ENCODE data around the gene ANKK1.
A peak's percentile ranks its signal among the peaks of the same experiment; 100 is the strongest.

Gene ANKK1

GRCh38 chr11:113382121-113382520, 5.5 kb upstream of the ANKK1 start:
- no peak for DNase-seq (ENCODE audit: insufficient read length)
- TF ChIP-seq POLR2AphosphoS5 (IDR thresholded peaks at IDR 0.05; ENCODE audit: low read depth, low read length) (no peak), POLR2A (IDR thresholded peaks at IDR 0.05; ENCODE audit: low read depth, low read length) (no peak), TAF1 (IDR thresholded peaks at IDR 0.05; ENCODE audit: borderline replicate concordance, low read depth, low read length) (no peak)
- FAIRE-seq, result no peak

GRCh38 chr11:113384551-113384950, 3.0 kb upstream of the ANKK1 start:
- no peak for DNase-seq (ENCODE audit: insufficient read length)
- FAIRE-seq, result no peak
- TF ChIP-seq TAF1 (IDR thresholded peaks at IDR 0.05; ENCODE audit: borderline replicate concordance, low read depth, low read length) (no peak), POLR2AphosphoS5 (IDR thresholded peaks at IDR 0.05; ENCODE audit: low read depth, low read length) (no peak), POLR2A (IDR thresholded peaks at IDR 0.05; ENCODE audit: low read depth, low read length) (no peak)

DNA sequence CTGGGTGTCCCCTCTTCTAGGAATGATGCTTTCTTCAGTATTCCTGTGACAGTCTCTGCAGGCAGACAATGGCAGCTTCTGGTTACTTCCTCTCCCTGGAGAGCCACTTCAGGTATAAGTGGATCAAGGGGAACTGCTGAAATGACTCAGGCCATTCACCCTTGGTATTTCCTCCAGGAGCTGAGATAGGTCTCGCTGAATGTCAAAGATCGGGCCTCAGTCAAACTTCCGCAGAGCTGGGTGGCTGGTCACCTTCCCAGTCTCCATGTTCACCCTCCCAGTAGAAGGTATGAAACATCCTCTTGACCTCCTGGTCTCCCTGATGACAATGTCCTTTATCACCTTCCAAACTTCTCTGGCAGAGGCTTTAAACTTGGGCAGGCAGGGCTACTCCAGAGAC, 1.8 kb upstream of the ANKK1 start:
- DNase-seq (ENCODE audit: insufficient read length) (no peak), FAIRE-seq (no peak)
- no peak for TF ChIP-seq TAF1 (IDR thresholded peaks at IDR 0.05; ENCODE audit: borderline replicate concordance, low read depth, low read length)
- TF ChIP-seq POLR2AphosphoS5 (IDR thresholded peaks at IDR 0.05; ENCODE audit: low read depth, low read length), result no peak
- TF ChIP-seq POLR2A (IDR thresholded peaks at IDR 0.05; ENCODE audit: low read depth, low read length), result no peak

- no peak for FAIRE-seq
- TF ChIP-seq POLR2AphosphoS5 (IDR thresholded peaks at IDR 0.05; ENCODE audit: low read depth, low read length) (no peak), POLR2A (IDR thresholded peaks at IDR 0.05; ENCODE audit: low read depth, low read length) (no peak), TAF1 (IDR thresholded peaks at IDR 0.05; ENCODE audit: borderline replicate concordance, low read depth, low read length) (no peak)
Measured at GRCh38 chr11:113386866-113387265, 713 bp upstream of the ANKK1 start.

GRCh38 chr11:113389272-113389671, 1.7 kb downstream of the ANKK1 start:
- TF ChIP-seq POLR2A (IDR thresholded peaks at IDR 0.05; ENCODE audit: low read depth, low read length) (no peak), TAF1 (IDR thresholded peaks at IDR 0.05; ENCODE audit: borderline replicate concordance, low read depth, low read length) (no peak), POLR2AphosphoS5 (IDR thresholded peaks at IDR 0.05; ENCODE audit: low read depth, low read length) (no peak)
- FAIRE-seq (no peak), DNase-seq (ENCODE audit: insufficient read length) (no peak)

More at GRCh38 chr11:113386866-113387265, 713 bp upstream of the ANKK1 start:
- no peak for DNase-seq (ENCODE audit: insufficient read length)

GRCh38 chr11:113392236-113392921, 4.8 kb downstream of the ANKK1 start:
- no peak for FAIRE-seq
- no peak for DNase-seq (ENCODE audit: insufficient read length)
- no peak for TF ChIP-seq POLR2AphosphoS5 (IDR thresholded peaks at IDR 0.05; ENCODE audit: low read depth, low read length)
- TF ChIP-seq TAF1 (IDR thresholded peaks at IDR 0.05; ENCODE audit: borderline replicate concordance, low read depth, low read length), result no peak
- no peak for TF ChIP-seq POLR2A (IDR thresholded peaks at IDR 0.05; ENCODE audit: low read depth, low read length)

DNA sequence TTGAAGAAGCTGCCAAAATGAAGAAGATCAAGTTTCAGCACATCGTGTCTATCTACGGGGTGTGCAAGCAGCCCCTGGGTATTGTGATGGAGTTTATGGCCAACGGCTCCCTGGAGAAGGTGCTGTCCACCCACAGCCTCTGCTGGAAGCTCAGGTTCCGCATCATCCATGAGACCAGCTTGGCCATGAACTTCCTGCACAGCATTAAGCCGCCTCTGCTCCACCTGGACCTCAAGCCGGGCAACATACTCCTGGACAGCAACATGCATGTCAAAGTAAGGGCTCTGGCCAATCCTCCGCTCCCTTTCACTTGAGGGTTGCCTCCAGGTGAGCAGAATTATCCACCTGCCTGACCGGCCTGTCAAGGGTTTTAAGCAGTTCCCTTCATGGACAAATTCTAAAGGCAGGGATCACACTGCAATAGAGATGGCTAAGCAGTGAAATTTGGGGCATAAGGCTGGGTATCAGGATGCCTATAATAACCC, 6.0 kb downstream of the ANKK1 start:
- no peak for TF ChIP-seq TAF1 (IDR thresholded peaks at IDR 0.05; ENCODE audit: borderline replicate concordance, low read depth, low read length)
- TF ChIP-seq POLR2A (IDR thresholded peaks at IDR 0.05; ENCODE audit: low read depth, low read length), result no peak
- TF ChIP-seq POLR2AphosphoS5 (IDR thresholded peaks at IDR 0.05; ENCODE audit: low read depth, low read length), result no peak
- DNase-seq (ENCODE audit: insufficient read length), result no peak
- FAIRE-seq, result no peak

DNA sequence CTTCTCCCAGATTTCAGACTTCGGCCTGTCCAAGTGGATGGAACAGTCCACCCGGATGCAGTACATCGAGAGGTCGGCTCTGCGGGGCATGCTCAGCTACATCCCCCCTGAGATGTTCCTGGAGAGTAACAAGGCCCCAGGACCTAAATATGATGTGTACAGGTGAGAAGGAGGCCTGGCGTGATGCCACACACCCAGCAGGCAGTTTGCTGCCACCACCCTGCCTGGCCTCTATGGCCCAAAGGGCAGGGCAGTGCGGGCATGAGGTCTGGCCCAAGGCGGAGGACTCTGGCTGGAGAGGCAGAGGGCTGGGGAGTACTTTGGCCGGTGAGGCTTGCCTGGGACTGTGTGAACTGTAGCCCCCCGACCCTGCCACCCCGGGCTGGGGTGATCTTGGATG, 7.3 kb downstream of the ANKK1 start:
- no peak for TF ChIP-seq TAF1 (IDR thresholded peaks at IDR 0.05; ENCODE audit: borderline replicate concordance, low read depth, low read length)
- no peak for TF ChIP-seq POLR2A (IDR thresholded peaks at IDR 0.05; ENCODE audit: low read depth, low read length)
- TF ChIP-seq POLR2AphosphoS5 (IDR thresholded peaks at IDR 0.05; ENCODE audit: low read depth, low read length), result no peak
- FAIRE-seq (no peak), DNase-seq (ENCODE audit: insufficient read length) (no peak)

DNA sequence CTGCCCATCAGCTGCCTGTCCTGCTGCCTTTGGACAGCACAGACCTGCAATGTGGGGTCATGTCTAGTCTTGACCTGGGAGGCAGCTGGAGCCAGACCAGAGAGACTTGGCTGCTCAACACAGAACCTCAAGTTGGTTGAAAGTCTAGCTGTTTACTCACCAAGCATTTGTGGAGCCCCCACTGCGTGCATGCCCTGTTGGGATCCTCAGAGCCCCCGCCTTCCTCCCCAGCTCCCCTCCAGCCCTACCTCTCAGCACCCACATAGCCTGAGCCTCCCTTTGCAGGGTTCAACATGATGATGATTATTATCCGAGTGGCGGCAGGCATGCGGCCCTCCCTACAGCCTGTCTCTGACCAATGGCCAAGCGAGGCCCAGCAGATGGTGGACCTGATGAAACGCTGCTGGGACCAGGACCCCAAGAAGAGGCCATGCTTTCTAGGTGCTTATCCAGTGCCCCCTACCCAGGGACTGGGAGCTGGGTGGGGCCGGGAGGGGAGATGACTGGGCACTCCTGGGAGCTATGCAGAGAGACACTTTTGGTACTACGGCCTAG, 8.3 kb downstream of the ANKK1 start:
- TF ChIP-seq TAF1 (IDR thresholded peaks at IDR 0.05; ENCODE audit: borderline replicate concordance, low read depth, low read length) (no peak), POLR2A (IDR thresholded peaks at IDR 0.05; ENCODE audit: low read depth, low read length) (no peak), POLR2AphosphoS5 (IDR thresholded peaks at IDR 0.05; ENCODE audit: low read depth, low read length) (no peak)
- no peak for FAIRE-seq
- no peak for DNase-seq (ENCODE audit: insufficient read length)

- no peak for TF ChIP-seq TAF1 (IDR thresholded peaks at IDR 0.05; ENCODE audit: borderline replicate concordance, low read depth, low read length)
- no peak for TF ChIP-seq POLR2A (IDR thresholded peaks at IDR 0.05; ENCODE audit: low read depth, low read length)
- TF ChIP-seq POLR2AphosphoS5 (IDR thresholded peaks at IDR 0.05; ENCODE audit: low read depth, low read length), result no peak
- FAIRE-seq (peak; percentile 50), DNase-seq (ENCODE audit: insufficient read length) (no peak)
Measured at GRCh38 chr11:113396690-113397089, 9.1 kb downstream of the ANKK1 start.

DNA sequence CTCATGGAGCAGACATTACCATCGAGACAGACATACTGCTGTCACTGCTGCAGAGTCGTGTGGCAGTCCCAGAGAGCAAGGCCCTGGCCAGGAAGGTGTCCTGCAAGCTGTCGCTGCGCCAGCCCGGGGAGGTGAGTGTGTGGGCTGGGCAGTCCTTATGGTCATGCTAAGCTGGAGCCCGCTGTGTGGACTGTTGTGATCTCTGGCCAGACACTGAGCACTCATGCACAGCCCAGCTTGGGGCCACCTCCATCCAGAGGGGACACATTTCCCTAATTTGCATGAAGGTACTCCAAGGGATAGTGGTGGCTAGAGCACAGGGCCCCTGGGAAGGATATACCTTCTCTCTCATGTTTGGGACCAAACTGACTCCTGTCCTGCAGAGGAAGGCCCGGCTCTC, 9.6 kb downstream of the ANKK1 start:
- TF ChIP-seq POLR2AphosphoS5 (IDR thresholded peaks at IDR 0.05; ENCODE audit: low read depth, low read length) (no peak), TAF1 (IDR thresholded peaks at IDR 0.05; ENCODE audit: borderline replicate concordance, low read depth, low read length) (no peak)
- no peak for DNase-seq (ENCODE audit: insufficient read length)
- FAIRE-seq, result no peak

- FAIRE-seq, result no peak
Measured at GRCh38 chr11:113397821-113398220, 10.2 kb downstream of the ANKK1 start.

More at GRCh38 chr11:113397821-113398220, 10.2 kb downstream of the ANKK1 start:
- DNase-seq (ENCODE audit: insufficient read length), result no peak
- TF ChIP-seq POLR2A (IDR thresholded peaks at IDR 0.05; ENCODE audit: low read depth, low read length), result no peak
- TF ChIP-seq TAF1 (IDR thresholded peaks at IDR 0.05; ENCODE audit: borderline replicate concordance, low read depth, low read length), result no peak
- TF ChIP-seq POLR2AphosphoS5 (IDR thresholded peaks at IDR 0.05; ENCODE audit: low read depth, low read length), result no peak
